Stomach (tissue), 4 donors: ENCODE results near the gene MST1.

Experiments used
- POLR2A ChIP-seq, 4 donors: fragments of 450-650 bp; IDR thresholded peaks; one replicate each; pipeline ENCODE4 v1.6.1; 2016; ENCODE audit warnings: antibody characterized with exemption in 4 of 4, control low read depth in 2 of 4, mild to moderate bottlenecking in 1 of 4, moderate library complexity in 1 of 4
- POLR2AphosphoS5 ChIP-seq, 3 donors: sonication (generic); formaldehyde crosslinking; IDR thresholded peaks; one replicate each; pipeline ENCODE4 v1.6.1; 2016; ENCODE audit warnings: antibody characterized with exemption in 3 of 3
- TF ChIP-seq, protein P1 (sequence below), 7 experiments: fragments of 450-650 bp in 4 of 7; fragments of 200-600 bp in 3 of 7; sonication (generic) in 3 of 7; IDR thresholded peaks; one replicate each; pipeline ENCODE4 v1.5.1; 2016 to 2019; ENCODE audit warnings: antibody characterized with exemption in 7 of 7, control low read depth in 2 of 7, mild to moderate bottlenecking in 1 of 7

DNA sequence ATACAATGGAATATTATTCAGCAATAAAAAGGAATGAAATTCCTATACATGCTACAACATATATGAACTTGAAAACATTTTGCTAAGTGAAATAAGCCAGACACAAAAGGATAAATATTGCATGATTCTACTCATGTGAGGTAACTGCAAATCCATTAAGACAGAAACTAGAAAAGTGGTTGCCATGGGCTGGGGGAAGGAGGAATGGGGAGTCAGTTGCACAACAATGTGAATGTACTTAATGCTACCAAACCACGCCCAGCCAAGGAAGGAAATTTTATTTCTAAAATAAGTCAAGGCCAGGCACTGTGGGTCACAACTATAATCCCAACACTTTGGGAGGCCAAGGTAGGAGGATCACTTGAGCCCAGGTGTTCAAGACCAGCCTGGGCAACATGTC lies 44.3 kb upstream of the MST1 start:
- TF ChIP-seq, protein P1, sequence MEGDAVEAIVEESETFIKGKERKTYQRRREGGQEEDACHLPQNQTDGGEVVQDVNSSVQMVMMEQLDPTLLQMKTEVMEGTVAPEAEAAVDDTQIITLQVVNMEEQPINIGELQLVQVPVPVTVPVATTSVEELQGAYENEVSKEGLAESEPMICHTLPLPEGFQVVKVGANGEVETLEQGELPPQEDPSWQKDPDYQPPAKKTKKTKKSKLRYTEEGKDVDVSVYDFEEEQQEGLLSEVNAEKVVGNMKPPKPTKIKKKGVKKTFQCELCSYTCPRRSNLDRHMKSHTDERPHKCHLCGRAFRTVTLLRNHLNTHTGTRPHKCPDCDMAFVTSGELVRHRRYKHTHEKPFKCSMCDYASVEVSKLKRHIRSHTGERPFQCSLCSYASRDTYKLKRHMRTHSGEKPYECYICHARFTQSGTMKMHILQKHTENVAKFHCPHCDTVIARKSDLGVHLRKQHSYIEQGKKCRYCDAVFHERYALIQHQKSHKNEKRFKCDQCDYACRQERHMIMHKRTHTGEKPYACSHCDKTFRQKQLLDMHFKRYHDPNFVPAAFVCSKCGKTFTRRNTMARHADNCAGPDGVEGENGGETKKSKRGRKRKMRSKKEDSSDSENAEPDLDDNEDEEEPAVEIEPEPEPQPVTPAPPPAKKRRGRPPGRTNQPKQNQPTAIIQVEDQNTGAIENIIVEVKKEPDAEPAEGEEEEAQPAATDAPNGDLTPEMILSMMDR (IDR thresholded peaks at IDR 0.05) = no peak
- TF ChIP-seq POLR2AphosphoS5 (IDR thresholded peaks at IDR 0.05) = no peak
- no peak for TF ChIP-seq POLR2A (IDR thresholded peaks at IDR 0.05)
